ENCODE data around the gene C1GALT1C1L.
"Not testable (repeated sequence)": the region's sequence is repeated elsewhere in the genome, so short reads cannot be mapped to it uniquely, and the experiment has no call there.

The C1GALT1C1L gene

GRCh38 chr2:43676322-43677050, at the start of gene C1GALT1C1L:
C1GALT1C1L (minus strand) TSS chr2:43676429; CDS start chr2:43676322, 107 bp downstream.
- peak; percentile 17 to 27 for DNase-seq (ENCODE audit: low read depth in 2 of 2)

GRCh38 chr2:43725711-43726246, 49.5 kb upstream of the C1GALT1C1L start:
- no peak for DNase-seq (ENCODE audit: low read depth in 2 of 2)

- no peak for DNase-seq (ENCODE audit: low read depth in 2 of 2)
Measured at GRCh38 chr2:43724728-43725526, 48.7 kb upstream of the C1GALT1C1L start.

GRCh38 chr2:43718530-43719124, 42.4 kb upstream of the C1GALT1C1L start:
- no peak for DNase-seq (ENCODE audit: low read depth in 2 of 2)

GRCh38 chr2:43717322-43717721, 41.1 kb upstream of the C1GALT1C1L start:
- DNase-seq (ENCODE audit: low read depth in 2 of 2): no peak

- DNase-seq (ENCODE audit: low read depth in 2 of 2): no peak
Measured at GRCh38 chr2:43715300-43716098, 39.3 kb upstream of the C1GALT1C1L start.

GRCh38 chr2:43714164-43714563, 37.9 kb upstream of the C1GALT1C1L start:
- DNase-seq (ENCODE audit: low read depth in 2 of 2): no peak

- DNase-seq (ENCODE audit: low read depth in 2 of 2): no peak
Measured at GRCh38 chr2:43710866-43711265, 34.6 kb upstream of the C1GALT1C1L start.

- DNase-seq (ENCODE audit: low read depth in 2 of 2): no peak
Measured at GRCh38 chr2:43708891-43709290, 32.7 kb upstream of the C1GALT1C1L start.

GRCh38 chr2:43708178-43708577, 31.9 kb upstream of the C1GALT1C1L start:
- no peak for DNase-seq (ENCODE audit: low read depth in 2 of 2)

GRCh38 chr2:43707255-43708015, 31.2 kb upstream of the C1GALT1C1L start:
- DNase-seq (ENCODE audit: low read depth in 2 of 2): no peak

GRCh38 chr2:43701111-43701510, 24.9 kb upstream of the C1GALT1C1L start:
- no peak for DNase-seq (ENCODE audit: low read depth in 2 of 2)

GRCh38 chr2:43699761-43700160, 23.5 kb upstream of the C1GALT1C1L start:
- DNase-seq (ENCODE audit: low read depth in 2 of 2): no peak

- not testable (repeated sequence) for DNase-seq (ENCODE audit: low read depth in 2 of 2)
Measured at GRCh38 chr2:43698140-43698539, 21.9 kb upstream of the C1GALT1C1L start.

GRCh38 chr2:43692428-43692994, 16.3 kb upstream of the C1GALT1C1L start:
- DNase-seq (ENCODE audit: low read depth in 2 of 2): no peak

- no peak for DNase-seq (ENCODE audit: low read depth in 2 of 2)
Measured at GRCh38 chr2:43689999-43690398, 13.8 kb upstream of the C1GALT1C1L start.

GRCh38 chr2:43685357-43685756, 9.1 kb upstream of the C1GALT1C1L start:
- DNase-seq (ENCODE audit: low read depth in 2 of 2): no peak

GRCh38 chr2:43677783-43678182, 1.6 kb upstream of the C1GALT1C1L start:
- DNase-seq (ENCODE audit: low read depth in 2 of 2): not testable (repeated sequence)

- DNase-seq (ENCODE audit: low read depth in 2 of 2): no peak
Measured at GRCh38 chr2:43675646-43676321, 445 bp downstream of the C1GALT1C1L start.

GRCh38 chr2:43657241-43657640, 19.0 kb downstream of the C1GALT1C1L start:
- no peak for DNase-seq (ENCODE audit: low read depth in 2 of 2)

Measured in stimulated activated CD4-positive, alpha-beta T cell treated with anti-CD3 and anti-CD28 coated beads, Interleukin-15, amount 100 ng/mL, for 48 hours (primary cell).